Activated B cell treated with CpG ODN at 0.5 μM for 24 hours (primary cell): Measurements from ENCODE around the gene MACROH2A1. TPM values are rescaled to one million over a fixed set of nuclear protein-coding genes. Genes with fewer than 3 reads are reported as not detected.

ENCODE experiments used
- ATAC-seq: fragments of 200-7000 bp; cut with Tn5 transposase; one replicate; pipeline ENCODE4 v1.10.0; 2021; ENCODE audit warnings: low read depth, mild to moderate bottlenecking, moderate library complexity
- CTCF ChIA-PET: fragments of 350-600 bp; sonication (Branson Sonifier 250); formaldehyde crosslinking; loops from one replicate; lab custom pipeline; 2021; ENCODE audit warnings: antibody characterized with exemption; lab: Charles Lee
- POLR2A ChIA-PET: fragments of 350-600 bp; sonication (Branson Sonifier 250); formaldehyde crosslinking; loops from one replicate; lab custom pipeline; 2021; ENCODE audit warnings: antibody characterized with exemption; lab: Charles Lee
- DNase-seq: peaks from one replicate; pipeline ENCODE4 v3.0.0; 2022
- H3K27ac Mint-ChIP-seq: one replicate; pipeline ENCODE4 v1.8.0; 2020; ENCODE audit warnings: mixed read lengths
- H3K27me3 Mint-ChIP-seq: one replicate; pipeline ENCODE4 v1.8.0; 2021; ENCODE audit warnings: mixed read lengths
- H3K36me3 Mint-ChIP-seq: one replicate; pipeline ENCODE4 v1.8.0; 2021; ENCODE audit warnings: low read depth, mixed read lengths
- H3K4me1 Mint-ChIP-seq: one replicate; pipeline ENCODE4 v1.8.0; 2021; ENCODE audit warnings: mixed read lengths
- H3K4me3 Mint-ChIP-seq: one replicate; pipeline ENCODE4 v1.8.0; 2020; ENCODE audit warnings: mild to moderate bottlenecking, mixed read lengths
- H3K9me3 Mint-ChIP-seq: one replicate; pipeline ENCODE4 v1.8.0; 2020; ENCODE audit warnings: mixed read lengths
- intact Hi-C: fragments of 100-400 bp; cut with micrococcal nuclease; formaldehyde crosslinking; loops from one replicate; pipeline ENCODE4 v1.15.1; 2024
- total RNA-seq: library from RNA; stranded (reverse); gene quantifications from 2 replicates; pipeline ENCODE4 v1.2.3, GENCODE V29; 2022
- TF ChIP-seq, protein P1 (sequence below): fragments of 200-600 bp; IDR thresholded peaks from one replicate; pipeline ENCODE4 v1.8.0; 2022; ENCODE audit warnings: antibody characterized with exemption, mild to moderate bottlenecking

The MACROH2A1 gene
- total RNA-seq, 1 donor from 2014 or later, result 125 TPM

DNA sequence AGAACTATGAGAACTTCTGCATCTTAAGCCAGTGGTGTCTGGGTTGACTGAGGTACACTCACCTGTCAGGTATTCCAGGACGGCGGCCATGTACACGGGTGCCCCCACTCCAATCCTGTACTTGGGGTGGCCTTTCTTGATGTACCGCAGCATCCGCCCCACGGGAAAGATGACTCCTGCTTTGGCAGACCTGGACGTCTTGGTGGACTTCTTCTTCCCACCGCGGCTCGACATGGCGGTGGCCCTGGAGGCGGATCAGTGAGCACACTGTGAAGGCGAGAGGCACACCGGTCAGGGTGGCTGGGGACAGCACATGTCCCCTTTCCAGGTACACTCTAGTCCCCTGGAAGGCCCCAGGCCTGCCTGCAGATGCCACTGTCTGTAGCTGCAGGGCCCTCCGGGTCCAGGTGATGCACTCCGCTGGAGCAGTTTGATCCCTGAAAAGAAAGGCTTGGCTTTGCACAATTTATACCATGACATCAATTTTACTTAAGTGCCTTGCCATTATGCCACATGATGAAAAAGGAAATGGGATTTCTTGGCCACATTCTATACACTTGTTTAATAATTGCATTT lies 10.1 kb downstream of the MACROH2A1 start:
- DNase-seq (no peak), ATAC-seq (no peak)
- CTCF ChIA-PET, result no interaction called here
- TF ChIP-seq, protein P1, sequence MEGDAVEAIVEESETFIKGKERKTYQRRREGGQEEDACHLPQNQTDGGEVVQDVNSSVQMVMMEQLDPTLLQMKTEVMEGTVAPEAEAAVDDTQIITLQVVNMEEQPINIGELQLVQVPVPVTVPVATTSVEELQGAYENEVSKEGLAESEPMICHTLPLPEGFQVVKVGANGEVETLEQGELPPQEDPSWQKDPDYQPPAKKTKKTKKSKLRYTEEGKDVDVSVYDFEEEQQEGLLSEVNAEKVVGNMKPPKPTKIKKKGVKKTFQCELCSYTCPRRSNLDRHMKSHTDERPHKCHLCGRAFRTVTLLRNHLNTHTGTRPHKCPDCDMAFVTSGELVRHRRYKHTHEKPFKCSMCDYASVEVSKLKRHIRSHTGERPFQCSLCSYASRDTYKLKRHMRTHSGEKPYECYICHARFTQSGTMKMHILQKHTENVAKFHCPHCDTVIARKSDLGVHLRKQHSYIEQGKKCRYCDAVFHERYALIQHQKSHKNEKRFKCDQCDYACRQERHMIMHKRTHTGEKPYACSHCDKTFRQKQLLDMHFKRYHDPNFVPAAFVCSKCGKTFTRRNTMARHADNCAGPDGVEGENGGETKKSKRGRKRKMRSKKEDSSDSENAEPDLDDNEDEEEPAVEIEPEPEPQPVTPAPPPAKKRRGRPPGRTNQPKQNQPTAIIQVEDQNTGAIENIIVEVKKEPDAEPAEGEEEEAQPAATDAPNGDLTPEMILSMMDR, result no peak
- Mint-ChIP-seq H3K36me3 (peaks cover 70% of the 10 kb centered on the region), H3K4me1 (peaks cover 49% of the 10 kb centered on the region), H3K27me3 (no peaks in the 10 kb centered on the region), H3K9me3 (no peaks in the 10 kb centered on the region), H3K27ac (no peak overlapping the region), H3K4me3 (no peak overlapping the region)
- POLR2A ChIA-PET, result no interaction called here
- intact Hi-C loops, result no loop called here

GRCh38 chr5:135387629-135387960 lies 11.4 kb downstream of the MACROH2A1 start:
- Mint-ChIP-seq H3K4me3 (no peak overlapping the region), H3K27me3 (no peaks in the 10 kb centered on the region), H3K4me1 (peaks cover 35% of the 10 kb centered on the region), H3K36me3 (peaks cover 75% of the 10 kb centered on the region), H3K9me3 (no peaks in the 10 kb centered on the region), H3K27ac (no peak overlapping the region)
- DNase-seq, result no peak
- ATAC-seq, result no peak
- TF ChIP-seq, protein P1, result no peak
- intact Hi-C loops, result no loop called here
- CTCF ChIA-PET, result no interaction called here
- POLR2A ChIA-PET, result no interaction called here

DNA sequence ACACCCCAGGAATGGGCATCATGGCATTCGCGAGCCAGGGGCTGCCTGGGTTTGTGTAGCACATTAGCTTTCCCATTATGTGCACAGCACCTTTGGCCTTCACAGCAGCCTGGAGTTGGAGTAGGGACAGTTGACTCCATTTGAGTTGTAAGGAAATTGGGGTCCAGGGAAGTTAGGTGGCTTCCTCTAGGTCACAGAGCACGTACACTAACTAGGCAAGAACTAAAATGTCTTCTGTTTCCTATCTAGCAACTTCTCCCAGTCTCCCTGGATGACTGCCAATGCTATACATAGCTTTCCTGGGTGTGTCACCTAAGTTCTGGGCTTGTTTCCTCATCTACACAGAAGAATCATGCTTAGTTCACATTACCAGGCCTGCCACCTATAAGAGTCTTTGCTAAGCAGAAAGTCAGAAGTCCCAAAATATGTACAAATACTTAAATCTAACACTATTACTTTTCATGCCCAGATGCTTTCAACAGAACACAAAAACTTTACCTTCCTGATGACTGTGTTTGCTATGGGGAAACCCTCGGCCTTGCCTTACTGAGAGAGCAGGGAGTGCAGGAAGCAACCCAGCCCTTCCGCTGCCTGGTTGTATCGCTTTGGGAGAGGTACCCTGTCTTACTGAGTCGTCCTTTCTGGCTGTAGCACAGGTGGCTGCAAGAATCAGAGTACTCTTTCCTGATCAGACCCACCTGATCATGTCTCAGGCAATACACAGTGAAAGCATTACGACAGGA lies 12.0 kb downstream of the MACROH2A1 start:
- ATAC-seq, result no peak
- no peak overlapping the region for H3K4me3 Mint-ChIP-seq

GRCh38 chr5:135386096-135386495 lies 12.9 kb downstream of the MACROH2A1 start:
- no peak overlapping the region for H3K27ac Mint-ChIP-seq
- H3K9me3 Mint-ChIP-seq, result no peaks in the 10 kb centered on the region
- no peak overlapping the region for H3K4me3 Mint-ChIP-seq
- DNase-seq, result no peak
- H3K4me1 Mint-ChIP-seq, result peaks cover 22% of the 10 kb centered on the region
- intact Hi-C loops, result no loop called here
- ChIA-PET CTCF (no interaction called here), POLR2A (no interaction called here)
- peaks cover 79% of the 10 kb centered on the region for H3K36me3 Mint-ChIP-seq
- no peaks in the 10 kb centered on the region for H3K27me3 Mint-ChIP-seq
- TF ChIP-seq, protein P1, result no peak
- ATAC-seq, result no peak

More for the DNA sequence above, 12.0 kb downstream of the MACROH2A1 start:
- no peaks in the 10 kb centered on the region for H3K9me3 Mint-ChIP-seq
- DNase-seq, result no peak
- intact Hi-C loops, result no loop called here
- ChIA-PET POLR2A (no interaction called here), CTCF (no interaction called here)
- TF ChIP-seq, protein P1, result no peak
- H3K27me3 Mint-ChIP-seq, result no peaks in the 10 kb centered on the region
- H3K4me1 Mint-ChIP-seq, result peaks cover 30% of the 10 kb centered on the region
- peaks cover 79% of the 10 kb centered on the region for H3K36me3 Mint-ChIP-seq
- no peak overlapping the region for H3K27ac Mint-ChIP-seq

DNA sequence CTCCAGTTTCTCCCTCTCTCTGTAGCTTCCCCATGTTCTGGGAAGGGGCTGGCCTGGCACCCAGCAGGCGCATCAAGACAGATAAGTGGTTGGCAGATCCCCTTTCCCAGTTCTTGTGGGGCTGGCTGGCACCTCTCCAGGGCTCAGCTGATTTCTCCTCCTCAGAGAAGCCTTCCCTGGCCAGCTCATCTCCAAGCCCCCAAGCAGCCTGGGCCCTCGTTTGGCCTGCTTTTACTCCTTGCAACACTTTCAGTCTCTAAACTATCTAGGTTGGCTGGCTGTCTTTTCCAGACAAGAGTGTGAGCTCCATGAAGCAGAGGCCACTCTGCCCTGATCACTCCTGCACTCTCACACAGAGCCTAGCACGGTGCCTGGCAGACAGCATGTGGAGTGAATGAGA lies 13.5 kb downstream of the MACROH2A1 start:
- Mint-ChIP-seq H3K36me3 (peaks cover 83% of the 10 kb centered on the region), H3K4me3 (no peak overlapping the region), H3K9me3 (no peaks in the 10 kb centered on the region), H3K27me3 (no peaks in the 10 kb centered on the region), H3K27ac (no peak overlapping the region), H3K4me1 (peaks cover 22% of the 10 kb centered on the region)
- CTCF ChIA-PET, result no interaction called here
- DNase-seq, result no peak
- ATAC-seq, result no peak
- TF ChIP-seq, protein P1, result no peak
- intact Hi-C loops, result no loop called here
- POLR2A ChIA-PET, result no interaction called here
